ENCODE results near the gene PGK1.

GRCh38 chrX:78130396-78130795, 26.3 kb downstream of the PGK1 start:
- TF ChIP-seq CTCF (IDR thresholded peaks at IDR 0.05; ENCODE audit: insufficient read depth, low read depth, low read length) (no peak), EZH2 (IDR thresholded peaks at IDR 0.05; ENCODE audit: insufficient read depth, low read length) (no peak)
